HepG2 (cell line): ENCODE measurements around the gene RNU7-1. TPM values are rescaled to one million over a fixed set of nuclear protein-coding genes. Genes with fewer than 3 reads are reported as not detected.

Source experiments
- CBX2 ChIP-seq, 2 experiments: fragments of 200-600 bp in 1 of 2; sonication (generic); formaldehyde crosslinking in 1 of 2; IDR thresholded peaks; 2 replicates each; pipeline versions ENCODE4 v1.7.0 to v1.8.1; 2018 to 2022; ENCODE audit warnings: low read depth in 2 of 2, low read length in 1 of 2, mild to moderate bottlenecking in 1 of 2, missing genetic modification reagents in 1 of 2
- FLYWCH1 ChIP-seq: sonication (generic); formaldehyde crosslinking; IDR thresholded peaks from 2 replicates; pipeline ENCODE4 v1.8.1; 2023; ENCODE audit warnings: mild to moderate bottlenecking, missing genetic modification reagents
- FOSL2 ChIP-seq: sonication (generic); formaldehyde crosslinking; IDR thresholded peaks from 2 replicates; pipeline ENCODE4 v1.4.0; 2020; ENCODE audit warnings: missing genetic modification reagents
- HHEX ChIP-seq: IDR thresholded peaks from 2 replicates; pipeline ENCODE4 v1.6.1; 2016; ENCODE audit warnings: control low read depth
- HNRNPLL ChIP-seq: fragments of 200-400 bp; formaldehyde crosslinking; IDR thresholded peaks from 2 replicates; pipeline ENCODE4 v1.6.1; 2017; ENCODE audit warnings: mild to moderate bottlenecking, low read depth, low read length; ENCODE audit not compliant: poor library complexity, severe bottlenecking
- MBNL3 ChIP-seq: fragments of 250-450 bp; sonication (Bioruptor Pico); conservative IDR thresholded peaks from 2 replicates; pipeline ENCODE4 v1.8.0; 2022; ENCODE audit warnings: mild to moderate bottlenecking, inconsistent platforms
- NR2F1 ChIP-seq, 2 experiments: fragments of 450-650 bp in 1 of 2; formaldehyde crosslinking in 1 of 2; IDR thresholded peaks; 2 replicates each; pipeline versions ENCODE4 v1.5.0 to v1.6.1; 2016 to 2020; ENCODE audit warnings: mild to moderate bottlenecking in 1 of 2, missing compliant biosample characterization in 1 of 2, missing genetic modification reagents in 1 of 2, moderate library complexity in 1 of 2
- PCBP2 ChIP-seq: fragments of 200-400 bp; formaldehyde crosslinking; optimal IDR thresholded peaks from 2 replicates; pipeline ENCODE3; 2018; ENCODE audit warnings: low read length, low read depth; ENCODE audit not compliant: poor library complexity, severe bottlenecking
- SP2 ChIP-seq: sonication (generic); formaldehyde crosslinking; IDR thresholded peaks from 2 replicates; pipeline ENCODE4 v1.5.1; 2020; ENCODE audit warnings: mild to moderate bottlenecking, missing genetic modification reagents
- SP5 ChIP-seq: IDR thresholded peaks from 2 replicates; pipeline ENCODE4 v1.6.1; 2016; ENCODE audit warnings: low read depth, borderline replicate concordance
- TBX2 ChIP-seq: sonication (generic); formaldehyde crosslinking; IDR thresholded peaks from 2 replicates; pipeline ENCODE4 v1.5.0; 2020; ENCODE audit warnings: missing genetic modification reagents, mild to moderate bottlenecking, borderline replicate concordance
- ZNF34 ChIP-seq: sonication (generic); formaldehyde crosslinking; IDR thresholded peaks from 2 replicates; pipeline ENCODE4 v1.4.0; 2020; ENCODE audit warnings: mild to moderate bottlenecking, missing genetic modification reagents, borderline replicate concordance
- ZNF777 ChIP-seq: sonication (generic); formaldehyde crosslinking; IDR thresholded peaks from 2 replicates; pipeline ENCODE4 v1.4.0; 2020; ENCODE audit warnings: missing genetic modification reagents
- ZSCAN22 ChIP-seq: sonication (generic); formaldehyde crosslinking; IDR thresholded peaks from 2 replicates; pipeline ENCODE4 v1.4.0; 2020; ENCODE audit warnings: mild to moderate bottlenecking, missing genetic modification reagents
- polyA plus RNA-seq, 8 experiments: library from polyadenylated mRNA; depleted of rRNA in 3 of 8; stranded (reverse) in 7 of 8; unstranded in 1 of 8; fragments of >200 nt; fragmentation: Illumina TruSeq in 4 of 8; extraction: Trizol in 4 of 8; gene quantifications; 2 replicates each; pipeline versions ENCODE4 v1.2.1 to v1.2.3, GENCODE V29; 2011 to 2016; ENCODE audit warnings: low read depth in 4 of 8, missing spikeins in 1 of 8, mixed read lengths in 1 of 8; ENCODE audit not compliant: insufficient read depth in 1 of 8
- total RNA-seq, 5 experiments: library from RNA; depleted of rRNA; stranded (reverse); fragments of >200 nt; fragmentation: Illumina TruSeq; extraction: Trizol; gene quantifications; 2 replicates each; pipeline ENCODE4 v1.2.3, GENCODE V29; 2016; ENCODE audit warnings: low read depth in 1 of 5
- TF ChIP-seq, protein P1 (sequence below): sonication (generic); formaldehyde crosslinking; IDR thresholded peaks from 2 replicates; pipeline ENCODE4 v1.9.0; 2021; ENCODE audit warnings: mild to moderate bottlenecking, missing genetic modification reagents
- TF ChIP-seq, protein P2 (sequence below): sonication (generic); formaldehyde crosslinking; IDR thresholded peaks from 2 replicates; pipeline ENCODE4 v1.5.0; 2020; ENCODE audit warnings: missing genetic modification reagents
- TF ChIP-seq, protein P3 (sequence below): sonication (generic); formaldehyde crosslinking; IDR thresholded peaks from 2 replicates; pipeline ENCODE4 v1.4.0; 2020; ENCODE audit warnings: missing genetic modification reagents
- TF ChIP-seq, protein P4 (sequence below): IDR thresholded peaks from 2 replicates; pipeline ENCODE4 v1.6.1; 2016; ENCODE audit warnings: mild to moderate bottlenecking, missing biosample characterization, missing genetic modification reagents
- TF ChIP-seq, protein P5 (sequence below): sonication (generic); formaldehyde crosslinking; IDR thresholded peaks from 2 replicates; pipeline ENCODE4 v1.8.1; 2023; ENCODE audit warnings: missing genetic modification reagents, mild to moderate bottlenecking, borderline replicate concordance

The RNU7-1 gene
- total and polyA plus RNA-seq, 2 of the 13 experiments (the other 11 are each of a cell fraction or from before 2014, with no cell fraction given) = not detected

DNA sequence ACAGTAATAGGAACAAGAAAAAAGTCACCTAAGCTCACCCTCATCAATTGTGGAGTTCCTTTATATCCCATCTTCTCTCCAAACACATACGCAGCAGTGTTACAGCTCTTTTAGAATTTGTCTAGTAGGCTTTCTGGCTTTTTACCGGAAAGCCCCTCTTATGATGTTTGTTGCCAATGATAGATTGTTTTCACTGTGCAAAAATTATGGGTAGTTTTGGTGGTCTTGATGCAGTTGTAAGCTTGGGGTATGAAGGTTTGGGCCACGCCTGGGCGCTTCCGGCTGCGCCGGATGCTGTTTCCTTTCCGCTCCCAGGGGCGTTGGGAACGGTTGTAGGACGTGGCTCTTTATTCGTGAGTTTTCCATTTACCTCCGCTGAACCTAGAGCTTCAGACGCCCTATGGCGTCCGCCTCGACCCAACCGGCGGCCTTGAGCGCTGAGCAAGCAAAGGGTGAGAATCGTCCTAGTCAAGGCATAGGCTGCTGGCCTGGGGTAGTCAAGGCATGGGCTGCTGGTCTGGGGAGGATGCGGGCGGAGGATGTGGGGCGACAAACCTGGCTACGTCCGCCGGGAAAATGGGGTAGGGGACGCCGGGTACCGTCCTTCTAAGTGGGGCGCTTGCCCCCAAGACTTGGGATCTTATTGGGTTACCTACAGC lies at the start of gene RNU7-1, which contains the start of gene C12orf57 (continued):
- no peak for TF ChIP-seq TBX2 (CRISPR knock-in tag)
- TF ChIP-seq, protein P1, sequence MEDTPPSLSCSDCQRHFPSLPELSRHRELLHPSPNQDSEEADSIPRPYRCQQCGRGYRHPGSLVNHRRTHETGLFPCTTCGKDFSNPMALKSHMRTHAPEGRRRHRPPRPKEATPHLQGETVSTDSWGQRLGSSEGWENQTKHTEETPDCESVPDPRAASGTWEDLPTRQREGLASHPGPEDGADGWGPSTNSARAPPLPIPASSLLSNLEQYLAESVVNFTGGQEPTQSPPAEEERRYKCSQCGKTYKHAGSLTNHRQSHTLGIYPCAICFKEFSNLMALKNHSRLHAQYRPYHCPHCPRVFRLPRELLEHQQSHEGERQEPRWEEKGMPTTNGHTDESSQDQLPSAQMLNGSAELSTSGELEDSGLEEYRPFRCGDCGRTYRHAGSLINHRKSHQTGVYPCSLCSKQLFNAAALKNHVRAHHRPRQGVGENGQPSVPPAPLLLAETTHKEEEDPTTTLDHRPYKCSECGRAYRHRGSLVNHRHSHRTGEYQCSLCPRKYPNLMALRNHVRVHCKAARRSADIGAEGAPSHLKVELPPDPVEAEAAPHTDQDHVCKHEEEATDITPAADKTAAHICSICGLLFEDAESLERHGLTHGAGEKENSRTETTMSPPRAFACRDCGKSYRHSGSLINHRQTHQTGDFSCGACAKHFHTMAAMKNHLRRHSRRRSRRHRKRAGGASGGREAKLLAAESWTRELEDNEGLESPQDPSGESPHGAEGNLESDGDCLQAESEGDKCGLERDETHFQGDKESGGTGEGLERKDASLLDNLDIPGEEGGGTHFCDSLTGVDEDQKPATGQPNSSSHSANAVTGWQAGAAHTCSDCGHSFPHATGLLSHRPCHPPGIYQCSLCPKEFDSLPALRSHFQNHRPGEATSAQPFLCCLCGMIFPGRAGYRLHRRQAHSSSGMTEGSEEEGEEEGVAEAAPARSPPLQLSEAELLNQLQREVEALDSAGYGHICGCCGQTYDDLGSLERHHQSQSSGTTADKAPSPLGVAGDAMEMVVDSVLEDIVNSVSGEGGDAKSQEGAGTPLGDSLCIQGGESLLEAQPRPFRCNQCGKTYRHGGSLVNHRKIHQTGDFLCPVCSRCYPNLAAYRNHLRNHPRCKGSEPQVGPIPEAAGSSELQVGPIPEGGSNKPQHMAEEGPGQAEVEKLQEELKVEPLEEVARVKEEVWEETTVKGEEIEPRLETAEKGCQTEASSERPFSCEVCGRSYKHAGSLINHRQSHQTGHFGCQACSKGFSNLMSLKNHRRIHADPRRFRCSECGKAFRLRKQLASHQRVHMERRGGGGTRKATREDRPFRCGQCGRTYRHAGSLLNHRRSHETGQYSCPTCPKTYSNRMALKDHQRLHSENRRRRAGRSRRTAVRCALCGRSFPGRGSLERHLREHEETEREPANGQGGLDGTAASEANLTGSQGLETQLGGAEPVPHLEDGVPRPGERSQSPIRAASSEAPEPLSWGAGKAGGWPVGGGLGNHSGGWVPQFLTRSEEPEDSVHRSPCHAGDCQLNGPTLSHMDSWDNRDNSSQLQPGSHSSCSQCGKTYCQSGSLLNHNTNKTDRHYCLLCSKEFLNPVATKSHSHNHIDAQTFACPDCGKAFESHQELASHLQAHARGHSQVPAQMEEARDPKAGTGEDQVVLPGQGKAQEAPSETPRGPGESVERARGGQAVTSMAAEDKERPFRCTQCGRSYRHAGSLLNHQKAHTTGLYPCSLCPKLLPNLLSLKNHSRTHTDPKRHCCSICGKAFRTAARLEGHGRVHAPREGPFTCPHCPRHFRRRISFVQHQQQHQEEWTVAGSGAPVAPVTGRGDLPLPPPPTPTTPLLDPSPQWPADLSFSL (CRISPR knock-in tag) = no peak
- no peak for TF ChIP-seq SP2 (CRISPR knock-in tag)
- TF ChIP-seq MBNL3 (CRISPR knock-in tag) = no peak
- no peak for TF ChIP-seq ZSCAN22 (CRISPR knock-in tag)
- TF ChIP-seq, protein P2, sequence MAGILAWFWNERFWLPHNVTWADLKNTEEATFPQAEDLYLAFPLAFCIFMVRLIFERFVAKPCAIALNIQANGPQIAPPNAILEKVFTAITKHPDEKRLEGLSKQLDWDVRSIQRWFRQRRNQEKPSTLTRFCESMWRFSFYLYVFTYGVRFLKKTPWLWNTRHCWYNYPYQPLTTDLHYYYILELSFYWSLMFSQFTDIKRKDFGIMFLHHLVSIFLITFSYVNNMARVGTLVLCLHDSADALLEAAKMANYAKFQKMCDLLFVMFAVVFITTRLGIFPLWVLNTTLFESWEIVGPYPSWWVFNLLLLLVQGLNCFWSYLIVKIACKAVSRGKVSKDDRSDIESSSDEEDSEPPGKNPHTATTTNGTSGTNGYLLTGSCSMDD (CRISPR knock-in tag) = no peak
- TF ChIP-seq NR2F1 (CRISPR knock-in tag; IDR thresholded peaks at IDR 0.05) = peak in 1 of 2 experiments; percentile 66; a peak in 2 of 4 replicates
- TF ChIP-seq CBX2 (IDR thresholded peaks at IDR 0.05; ENCODE audit: low read depth, low read length) = no peak
- no peak for TF ChIP-seq CBX2 (CRISPR knock-in tag; IDR thresholded peaks at IDR 0.05; ENCODE audit: low read depth)
- TF ChIP-seq HHEX = no peak; the same call in 1 of the 2 replicates
- TF ChIP-seq, protein P3, sequence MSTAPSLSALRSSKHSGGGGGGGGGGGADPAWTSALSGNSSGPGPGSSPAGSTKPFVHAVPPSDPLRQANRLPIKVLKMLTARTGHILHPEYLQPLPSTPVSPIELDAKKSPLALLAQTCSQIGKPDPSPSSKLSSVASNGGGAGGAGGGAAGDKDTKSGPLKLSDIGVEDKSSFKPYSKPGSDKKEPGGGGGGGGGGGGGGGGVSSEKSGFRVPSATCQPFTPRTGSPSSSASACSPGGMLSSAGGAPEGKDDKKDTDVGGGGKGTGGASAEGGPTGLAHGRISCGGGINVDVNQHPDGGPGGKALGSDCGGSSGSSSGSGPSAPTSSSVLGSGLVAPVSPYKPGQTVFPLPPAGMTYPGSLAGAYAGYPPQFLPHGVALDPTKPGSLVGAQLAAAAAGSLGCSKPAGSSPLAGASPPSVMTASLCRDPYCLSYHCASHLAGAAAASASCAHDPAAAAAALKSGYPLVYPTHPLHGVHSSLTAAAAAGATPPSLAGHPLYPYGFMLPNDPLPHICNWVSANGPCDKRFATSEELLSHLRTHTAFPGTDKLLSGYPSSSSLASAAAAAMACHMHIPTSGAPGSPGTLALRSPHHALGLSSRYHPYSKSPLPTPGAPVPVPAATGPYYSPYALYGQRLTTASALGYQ (CRISPR knock-in tag) = peak; percentile 74; the same call in 1 of the 2 replicates
- TF ChIP-seq FOSL2 (CRISPR knock-in tag) = peak; percentile 53
- TF ChIP-seq FLYWCH1 (CRISPR knock-in tag) = peak; percentile 57; the same call in 1 of the 2 replicates
- no peak for TF ChIP-seq ZNF777
- TF ChIP-seq HNRNPLL = no peak
- TF ChIP-seq, protein P4, sequence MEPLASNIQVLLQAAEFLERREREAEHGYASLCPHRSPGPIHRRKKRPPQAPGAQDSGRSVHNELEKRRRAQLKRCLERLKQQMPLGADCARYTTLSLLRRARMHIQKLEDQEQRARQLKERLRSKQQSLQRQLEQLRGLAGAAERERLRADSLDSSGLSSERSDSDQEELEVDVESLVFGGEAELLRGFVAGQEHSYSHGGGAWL = no peak
- TF ChIP-seq, protein P5, sequence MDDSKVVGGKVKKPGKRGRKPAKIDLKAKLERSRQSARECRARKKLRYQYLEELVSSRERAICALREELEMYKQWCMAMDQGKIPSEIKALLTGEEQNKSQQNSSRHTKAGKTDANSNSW = no peak
- no peak for TF ChIP-seq PCBP2
- peak; percentile 36; the same call in 1 of the 2 replicates for TF ChIP-seq SP5 (CRISPR knock-in tag)
- no peak; the same call in 1 of the 2 replicates for TF ChIP-seq ZNF34
